ENCODE measurements around the gene IGIP.

Gene IGIP

DNA sequence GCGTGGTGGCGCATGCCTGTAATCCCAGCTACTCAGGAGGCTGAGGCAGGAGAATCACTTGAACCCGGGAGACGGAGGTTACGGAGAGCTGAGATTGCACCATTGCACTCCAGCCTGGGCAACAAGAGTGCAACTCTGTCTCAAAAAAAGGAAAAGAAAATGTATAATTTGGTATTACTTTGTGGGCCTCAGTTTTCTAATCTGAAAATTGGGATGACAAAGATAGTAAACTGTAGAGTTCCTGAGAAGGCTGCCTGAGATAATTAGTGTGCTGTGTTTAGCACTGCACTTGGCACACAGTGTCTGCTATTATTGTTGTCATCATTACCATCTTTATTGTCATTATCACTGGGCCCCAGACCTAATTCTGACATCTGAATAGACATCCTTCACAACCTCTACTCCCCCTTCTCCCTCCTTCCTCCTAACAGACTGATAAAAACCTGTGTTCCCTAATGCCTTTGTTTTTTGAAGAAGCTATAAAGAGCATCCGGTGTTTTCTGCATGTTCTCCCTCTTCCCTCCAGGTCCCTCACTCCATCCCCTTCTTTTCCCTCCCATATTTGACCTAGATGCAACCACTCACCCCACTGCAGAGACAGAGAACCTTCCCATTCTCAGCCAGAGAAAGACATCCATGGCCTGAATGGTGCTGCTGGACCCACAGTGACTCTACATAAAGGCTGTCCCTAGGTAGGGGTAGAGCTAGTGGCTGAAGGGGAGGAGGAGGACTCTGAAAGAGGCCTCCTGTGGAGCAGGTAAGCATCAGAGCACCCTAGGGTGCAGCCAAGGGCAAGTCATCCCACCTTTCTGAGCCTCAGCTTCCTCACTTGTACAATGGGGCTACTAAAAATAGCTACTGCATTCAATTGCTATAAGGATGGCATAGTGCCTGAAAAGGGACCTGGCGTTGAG lies 33.5 kb downstream of the IGIP start:
- Histone ChIP-seq H3K27ac (ENCODE audit: poor library complexity, severe bottlenecking) (no peak overlapping the region), H3K27me3 (ENCODE audit: insufficient read depth, poor library complexity, severe bottlenecking) (no peaks in the 10 kb centered on the region), H3K4me1 (ENCODE audit: insufficient read depth, poor library complexity, severe bottlenecking) (no peaks in the 10 kb centered on the region), H3K4me3 (ENCODE audit: severe bottlenecking) (no peak overlapping the region), H3K9me3 (ENCODE audit: severe bottlenecking) (no peaks in the 10 kb centered on the region), H3K36me3 (ENCODE audit: low read depth) (no peaks in the 10 kb centered on the region)
- DNase-seq (ENCODE audit: low spot score) (no peak), ATAC-seq (ENCODE audit: low read depth) (no peak)
- TF ChIP-seq, protein P1, sequence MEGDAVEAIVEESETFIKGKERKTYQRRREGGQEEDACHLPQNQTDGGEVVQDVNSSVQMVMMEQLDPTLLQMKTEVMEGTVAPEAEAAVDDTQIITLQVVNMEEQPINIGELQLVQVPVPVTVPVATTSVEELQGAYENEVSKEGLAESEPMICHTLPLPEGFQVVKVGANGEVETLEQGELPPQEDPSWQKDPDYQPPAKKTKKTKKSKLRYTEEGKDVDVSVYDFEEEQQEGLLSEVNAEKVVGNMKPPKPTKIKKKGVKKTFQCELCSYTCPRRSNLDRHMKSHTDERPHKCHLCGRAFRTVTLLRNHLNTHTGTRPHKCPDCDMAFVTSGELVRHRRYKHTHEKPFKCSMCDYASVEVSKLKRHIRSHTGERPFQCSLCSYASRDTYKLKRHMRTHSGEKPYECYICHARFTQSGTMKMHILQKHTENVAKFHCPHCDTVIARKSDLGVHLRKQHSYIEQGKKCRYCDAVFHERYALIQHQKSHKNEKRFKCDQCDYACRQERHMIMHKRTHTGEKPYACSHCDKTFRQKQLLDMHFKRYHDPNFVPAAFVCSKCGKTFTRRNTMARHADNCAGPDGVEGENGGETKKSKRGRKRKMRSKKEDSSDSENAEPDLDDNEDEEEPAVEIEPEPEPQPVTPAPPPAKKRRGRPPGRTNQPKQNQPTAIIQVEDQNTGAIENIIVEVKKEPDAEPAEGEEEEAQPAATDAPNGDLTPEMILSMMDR (IDR thresholded peaks at IDR 0.05; ENCODE audit: poor library complexity, severe bottlenecking) = no peak

DNA sequence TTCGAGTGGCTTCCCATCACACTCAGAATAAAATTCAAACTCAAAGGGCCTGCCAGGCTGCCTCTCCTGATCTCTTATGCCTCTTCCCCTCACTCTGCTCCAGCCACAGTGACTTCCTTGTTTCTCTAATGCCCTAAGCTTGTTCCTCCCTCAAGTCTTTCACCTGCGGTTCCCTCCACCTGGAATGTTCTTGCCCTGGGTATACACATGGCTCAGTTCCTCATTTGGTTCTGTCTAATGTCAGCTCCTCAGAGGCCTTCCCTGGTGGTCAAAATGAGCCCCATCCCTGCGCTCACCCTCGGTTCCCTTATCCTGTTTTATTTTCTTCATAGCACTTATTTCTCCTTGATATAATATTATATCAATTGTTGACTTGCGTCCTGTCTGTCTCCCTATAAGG lies 36.5 kb downstream of the IGIP start:
- TF ChIP-seq, protein P1 (IDR thresholded peaks at IDR 0.05; ENCODE audit: poor library complexity, severe bottlenecking) = no peak
- Histone ChIP-seq H3K4me3 (ENCODE audit: severe bottlenecking) (no peak overlapping the region), H3K27ac (ENCODE audit: poor library complexity, severe bottlenecking) (no peak overlapping the region), H3K4me1 (ENCODE audit: insufficient read depth, poor library complexity, severe bottlenecking) (no peaks in the 10 kb centered on the region), H3K27me3 (ENCODE audit: insufficient read depth, poor library complexity, severe bottlenecking) (no peaks in the 10 kb centered on the region), H3K9me3 (ENCODE audit: severe bottlenecking) (no peaks in the 10 kb centered on the region), H3K36me3 (ENCODE audit: low read depth) (no peaks in the 10 kb centered on the region)
- DNase-seq (ENCODE audit: low spot score) (no peak), ATAC-seq (ENCODE audit: low read depth) (no peak)

DNA sequence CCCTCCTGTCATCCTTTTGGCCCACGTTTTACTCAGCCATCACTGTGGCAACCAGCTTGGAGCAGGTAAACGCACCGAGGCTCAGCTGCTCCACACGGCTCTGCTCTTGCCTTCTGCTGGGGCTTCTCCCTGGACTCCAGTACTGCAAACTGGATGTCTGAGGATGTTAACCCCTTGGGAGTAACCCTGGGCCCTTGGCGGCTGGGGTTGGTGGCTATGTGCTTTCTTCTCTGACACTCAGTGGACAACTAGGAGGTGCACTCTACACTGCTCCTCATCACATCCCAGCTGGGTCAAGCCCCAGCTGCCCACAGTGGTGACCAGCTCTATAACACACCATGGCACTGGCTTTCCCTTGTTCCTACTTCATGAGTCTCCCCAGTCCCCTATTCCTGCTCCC lies 37.0 kb downstream of the IGIP start:
- Histone ChIP-seq H3K36me3 (ENCODE audit: low read depth) (no peaks in the 10 kb centered on the region), H3K4me1 (ENCODE audit: insufficient read depth, poor library complexity, severe bottlenecking) (no peaks in the 10 kb centered on the region), H3K9me3 (ENCODE audit: severe bottlenecking) (no peaks in the 10 kb centered on the region), H3K27ac (ENCODE audit: poor library complexity, severe bottlenecking) (no peak overlapping the region), H3K4me3 (ENCODE audit: severe bottlenecking) (no peak overlapping the region), H3K27me3 (ENCODE audit: insufficient read depth, poor library complexity, severe bottlenecking) (no peaks in the 10 kb centered on the region)
- ATAC-seq (ENCODE audit: low read depth) (no peak), DNase-seq (ENCODE audit: low spot score) (no peak)
- TF ChIP-seq, protein P1 (IDR thresholded peaks at IDR 0.05; ENCODE audit: poor library complexity, severe bottlenecking) = no peak

GRCh38 chr5:140165101-140165922 lies 39.6 kb downstream of the IGIP start:
- no peak overlapping the region for H3K4me3 ChIP-seq (ENCODE audit: severe bottlenecking)
- H3K4me1 ChIP-seq (ENCODE audit: insufficient read depth, poor library complexity, severe bottlenecking) = no peaks in the 10 kb centered on the region
- TF ChIP-seq, protein P1 (IDR thresholded peaks at IDR 0.05; ENCODE audit: poor library complexity, severe bottlenecking) = no peak
- no peak for ATAC-seq (ENCODE audit: low read depth)
- H3K27me3 ChIP-seq (ENCODE audit: insufficient read depth, poor library complexity, severe bottlenecking) = no peaks in the 10 kb centered on the region
- DNase-seq (ENCODE audit: low spot score) = no peak
- no peaks in the 10 kb centered on the region for H3K36me3 ChIP-seq (ENCODE audit: low read depth)
- H3K27ac ChIP-seq (ENCODE audit: poor library complexity, severe bottlenecking) = no peak overlapping the region
- H3K9me3 ChIP-seq (ENCODE audit: severe bottlenecking) = no peaks in the 10 kb centered on the region

Measured in RWPE2 (cell line).